ENCODE results near the gene JAZF1.

DNA sequence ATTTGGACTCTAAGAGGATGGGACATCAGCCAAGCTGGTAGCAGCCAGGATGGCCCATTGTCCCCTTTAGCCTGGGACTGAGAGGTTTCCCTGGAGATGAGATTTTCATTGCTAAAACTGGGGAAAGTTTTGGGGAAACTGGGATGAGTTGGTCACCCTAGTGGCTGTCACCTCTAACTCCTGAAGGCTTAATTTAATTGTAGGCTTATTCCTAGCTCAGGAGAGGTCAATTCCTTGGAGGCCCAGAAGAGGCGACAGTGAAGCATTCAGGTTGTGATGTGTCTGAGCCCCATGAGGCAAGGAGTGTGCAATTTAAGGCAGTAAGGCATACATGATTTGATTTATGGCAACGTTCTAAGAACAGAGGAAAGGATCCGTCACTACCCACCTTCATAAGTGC lies 24.9 kb upstream of the JAZF1 start:
- TF ChIP-seq, protein P1, sequence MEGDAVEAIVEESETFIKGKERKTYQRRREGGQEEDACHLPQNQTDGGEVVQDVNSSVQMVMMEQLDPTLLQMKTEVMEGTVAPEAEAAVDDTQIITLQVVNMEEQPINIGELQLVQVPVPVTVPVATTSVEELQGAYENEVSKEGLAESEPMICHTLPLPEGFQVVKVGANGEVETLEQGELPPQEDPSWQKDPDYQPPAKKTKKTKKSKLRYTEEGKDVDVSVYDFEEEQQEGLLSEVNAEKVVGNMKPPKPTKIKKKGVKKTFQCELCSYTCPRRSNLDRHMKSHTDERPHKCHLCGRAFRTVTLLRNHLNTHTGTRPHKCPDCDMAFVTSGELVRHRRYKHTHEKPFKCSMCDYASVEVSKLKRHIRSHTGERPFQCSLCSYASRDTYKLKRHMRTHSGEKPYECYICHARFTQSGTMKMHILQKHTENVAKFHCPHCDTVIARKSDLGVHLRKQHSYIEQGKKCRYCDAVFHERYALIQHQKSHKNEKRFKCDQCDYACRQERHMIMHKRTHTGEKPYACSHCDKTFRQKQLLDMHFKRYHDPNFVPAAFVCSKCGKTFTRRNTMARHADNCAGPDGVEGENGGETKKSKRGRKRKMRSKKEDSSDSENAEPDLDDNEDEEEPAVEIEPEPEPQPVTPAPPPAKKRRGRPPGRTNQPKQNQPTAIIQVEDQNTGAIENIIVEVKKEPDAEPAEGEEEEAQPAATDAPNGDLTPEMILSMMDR (IDR thresholded peaks at IDR 0.05): no peak
- TF ChIP-seq POLR2A (IDR thresholded peaks at IDR 0.05) (no peak), EP300 (IDR thresholded peaks at IDR 0.05) (no peak)
